GM18502 (cell line): ENCODE data around the gene MAP3K9.
A peak's percentile ranks its signal among the peaks of the same experiment; 100 is the strongest.

Source experiments
- ATAC-seq: cut with Tn5 transposase; IDR thresholded peaks from one replicate; pipeline ENCODE4 v1.9.1; 2021; ENCODE audit warnings: mild to moderate bottlenecking; ENCODE audit not compliant: unreplicated experiment, poor library complexity

The MAP3K9 gene

GRCh38 chr14:70730393-70730792 lies 78.9 kb downstream of the MAP3K9 start:
- no peak for ATAC-seq

GRCh38 chr14:70726651-70727375 lies 82.5 kb downstream of the MAP3K9 start:
- no peak for ATAC-seq

GRCh38 chr14:70724944-70725343 lies 84.4 kb downstream of the MAP3K9 start:
- no peak for ATAC-seq

GRCh38 chr14:70724110-70724509 lies 85.2 kb downstream of the MAP3K9 start:
- no peak for ATAC-seq

- ATAC-seq = no peak
These were observed 86.0 kb downstream of the MAP3K9 start for GRCh38 chr14:70723276-70723675.

GRCh38 chr14:70722418-70722817 lies 86.9 kb downstream of the MAP3K9 start:
- no peak for ATAC-seq

GRCh38 chr14:70721542-70721941 lies 87.8 kb downstream of the MAP3K9 start:
- no peak for ATAC-seq

GRCh38 chr14:70718383-70719118 lies 90.8 kb downstream of the MAP3K9 start:
- no peak for ATAC-seq

- ATAC-seq = no peak
These were observed 92.4 kb downstream of the MAP3K9 start for GRCh38 chr14:70716958-70717357.

GRCh38 chr14:70716483-70716882 lies 92.8 kb downstream of the MAP3K9 start:
- no peak for ATAC-seq

- no peak for ATAC-seq
These were observed 95.2 kb downstream of the MAP3K9 start for GRCh38 chr14:70714055-70714550.

- ATAC-seq = no peak
These were observed 95.8 kb downstream of the MAP3K9 start for GRCh38 chr14:70713511-70713916.

GRCh38 chr14:70713096-70713495 lies 96.2 kb downstream of the MAP3K9 start:
- no peak for ATAC-seq

- no peak for ATAC-seq
These were observed 97.9 kb downstream of the MAP3K9 start for GRCh38 chr14:70711451-70711850.

GRCh38 chr14:70709726-70710382 lies 99.5 kb downstream of the MAP3K9 start:
- no peak for ATAC-seq

- ATAC-seq = no peak
These were observed 100.4 kb downstream of the MAP3K9 start for GRCh38 chr14:70708717-70709570.

GRCh38 chr14:70707138-70708038 lies 101.9 kb downstream of the MAP3K9 start:
- ATAC-seq = peak; percentile 94

GRCh38 chr14:70706177-70706576 lies 103.1 kb downstream of the MAP3K9 start:
- ATAC-seq = no peak

GRCh38 chr14:70704960-70705359 lies 104.4 kb downstream of the MAP3K9 start:
- ATAC-seq = no peak
